Heart left ventricle (tissue), 16 donors: ENCODE data around the gene IL4R. TPM values are rescaled to one million over a fixed set of nuclear protein-coding genes. Genes with fewer than 3 reads are reported as not detected.
A peak's percentile ranks its signal among the peaks of the same experiment; 100 is the strongest.

Experiments
- ATAC-seq, 4 donors: fragments of 200-7000 bp; cut with Tn5 transposase; one replicate each; pipeline ENCODE4 v1.9.1; 2020 to 2022; ENCODE audit warnings: moderate library complexity in 4 of 4, mild to moderate bottlenecking in 3 of 4, moderate number of reproducible peaks in 1 of 4
- DNase-seq, 5 donors: peaks; one replicate each; pipeline ENCODE4 v3.0.0-alpha.2; 2020
- H3K27ac ChIP-seq, 12 donors: fragments of 200-600 bp; sonication (generic) in 4 of 12; one replicate each; pipeline versions ENCODE4 v1.5.0 to v1.8.0; 2016 to 2022; ENCODE audit warnings: mild to moderate bottlenecking in 2 of 12
- H3K27me3 ChIP-seq, 9 donors: fragments of 200-600 bp; sonication (generic) in 2 of 9; one replicate each; pipeline versions ENCODE4 v1.5.1 to v1.8.0; 2016 to 2022; ENCODE audit warnings: mild to moderate bottlenecking in 3 of 9
- H3K36me3 ChIP-seq, 9 donors: fragments of 200-600 bp; sonication (generic) in 2 of 9; one replicate each; pipeline versions ENCODE4 v1.5.0 to v1.8.0; 2018 to 2022; ENCODE audit warnings: mild to moderate bottlenecking in 2 of 9
- H3K4me1 ChIP-seq, 12 donors: fragments of 200-600 bp; sonication (generic) in 4 of 12; one replicate each; pipeline versions ENCODE4 v1.5.0 to v1.8.0; 2016 to 2022; ENCODE audit warnings: mild to moderate bottlenecking in 3 of 12
- H3K4me3 ChIP-seq, 12 donors: fragments of 200-600 bp; sonication (generic) in 4 of 12; one replicate each; pipeline versions ENCODE4 v1.5.0 to v1.8.0; 2017 to 2022; ENCODE audit warnings: mild to moderate bottlenecking in 9 of 12, moderate library complexity in 4 of 12
- H3K9me3 ChIP-seq, 12 donors: fragments of 200-600 bp; sonication (generic) in 4 of 12; one replicate each; pipeline versions ENCODE4 v1.5.0 to v1.8.0; 2016 to 2022; ENCODE audit warnings: mild to moderate bottlenecking in 1 of 12
- CTCF ChIP-seq, 12 donors: fragments of 200-600 bp; sonication (generic) in 4 of 12; IDR thresholded peaks; one replicate each; pipeline versions ENCODE4 v1.5.0 to v1.8.0; 2018 to 2022; ENCODE audit warnings: antibody characterized with exemption in 12 of 12, mild to moderate bottlenecking in 5 of 12
- POLR2A ChIP-seq, 2 donors: fragments of 450-650 bp; IDR thresholded peaks; one replicate each; pipeline ENCODE4 v1.6.1; 2017; ENCODE audit warnings: antibody characterized with exemption in 2 of 2, mild to moderate bottlenecking in 2 of 2, moderate library complexity in 2 of 2
- WGBS, 4 donors: extraction: QIAGEN DNeasy Blood & Tissue Kit in 2 of 4; methylation state at CpG; one replicate each; pipeline versions ENCODE4 v1.1.5 to v1.1.7; 2013 to 2018; 5-methylcytosine and 5-hydroxymethylcytosine counted together
- intact Hi-C, 10 donors: fragments of 100-400 bp; cut with DNase I; formaldehyde crosslinking; loops; one replicate each; pipeline versions ENCODE4 v1.11.1 to v1.14.2; 2022
- polyA plus RNA-seq, 2 donors: library from polyadenylated mRNA; stranded (reverse); fragments of 200-250 nt; gene quantifications; one replicate each; pipeline ENCODE4 v1.2.3, GENCODE V29; 2013
- total RNA-seq, 9 donors: library from RNA; depleted of rRNA in 2 of 9; stranded (reverse); fragments of >200 nt in 2 of 9; fragmentation: NEBNext Ultra II Directional in 3 of 9; extraction: Animal tissue kit (Norgen Biotek cat#: 25700) in 3 of 9; gene quantifications; one replicate each; pipeline versions ENCODE4 v1.1.0 to v1.2.4, GENCODE V29; 2016 to 2023
- donor health status: ischemic (EF 13 %, LVEDD 7.1; RV severe dilation, severe dysfunction).
- donor health status: healthy with polysubstance abuse.
- donor health status: DM: no; HTN: yes; CAD: no.
- donor health status: DM: no; HTN: no; CAD: no.
- donor health status: ischemic (EF 25% LVEDD 6.9; RV normal size, moderate dysfunction).
- donor health status: ischemic (EF 25% LVEDD 5.7; RV mildly dilated, moderate dysfunction).
- donor health status: healthy.
- donor health status: DM: yes; HTN: yes; CAD: no.
- donor health status: ischemic (EF 35%, LVEDD 5.7; RV mildly dilated, moderate dysfunction).
- donor health status: nonischemic (EF 11% LVEDD 7.7; RV severe dilation, severe dysfunction).
- donor health status: DM: yes; HTN: yes; CAD: no.
- donor health status: PGD.
- donor health status: ischemic (EF 29% LVEDD 5.4; RV normal size, mild dysfunction).
- donor health status: nonischemic (EF 23%, LVEDD 6.1; RV moderate dilation, normal function).

IL4R gene
- total and polyA plus RNA-seq, 11 donors, result 5.8 to 47.4 (median 8.2) TPM

GRCh38 chr16:27363246-27363632 lies 49.5 kb downstream of the IL4R start:
- H3K4me3 ChIP-seq, result no peak overlapping the region
- H3K9me3 ChIP-seq, result peaks cover 0 to 3% (median 0%) of the 10 kb centered on the region in 12 donors
- ATAC-seq (no peak), DNase-seq (no peak)
- no peak for TF ChIP-seq POLR2A (IDR thresholded peaks at IDR 0.05)
- TF ChIP-seq CTCF (IDR thresholded peaks at IDR 0.05), result no peak
- intact Hi-C loops, result loop anchor here in 4 of 10 donors (5.0 to 10.0 kb wide), 4 partner anchors 121 to 1528 kb away; no protein-coding TSS in a partner anchor
- H3K27me3 ChIP-seq, result no peaks in the 10 kb centered on the region
- peaks cover 0 to 59% (median 43%) of the 10 kb centered on the region in 9 donors for H3K36me3 ChIP-seq
- H3K4me1 ChIP-seq, result peaks cover 0 to 18% (median 12%) of the 10 kb centered on the region in 12 donors
- 90 to 100% (median 96%) methylated on average over 3 to 5 of the region's 5 CpGs for WGBS, 4 donors
- peak overlapping the region in 1 of 12 donors; percentile 43 for H3K27ac ChIP-seq

- H3K9me3 ChIP-seq, result peaks cover 0 to 3% (median 0%) of the 10 kb centered on the region in 12 donors
- peaks cover 0 to 23% (median 12%) of the 10 kb centered on the region in 12 donors for H3K4me1 ChIP-seq
- ATAC-seq (no peak), DNase-seq (no peak)
- TF ChIP-seq CTCF (IDR thresholded peaks at IDR 0.05) (no peak), POLR2A (IDR thresholded peaks at IDR 0.05) (no peak)
- H3K27me3 ChIP-seq, result no peaks in the 10 kb centered on the region
- intact Hi-C loops, result loop anchor here in 4 of 10 donors (5.0 to 10.0 kb wide), 4 partner anchors 121 to 1529 kb away; no protein-coding TSS in a partner anchor
- no peak overlapping the region for H3K4me3 ChIP-seq
- WGBS, 4 donors, result 82 to 100% (median 85%) methylated on average over 1 to 9 of the region's 9 CpGs
- H3K27ac ChIP-seq, result no peak overlapping the region
- H3K36me3 ChIP-seq, result peaks cover 0 to 54% (median 41%) of the 10 kb centered on the region in 9 donors
These were observed 50.0 kb downstream of the IL4R start for GRCh38 chr16:27363797-27364196.

GRCh38 chr16:27364493-27365141 lies 50.8 kb downstream of the IL4R start:
- Histone ChIP-seq H3K4me1 (peaks cover 0 to 23% (median 12%) of the 10 kb centered on the region in 12 donors), H3K4me3 (no peak overlapping the region), H3K27ac (peak overlapping the region in 1 of 12 donors; percentile 45), H3K9me3 (no peaks in the 10 kb centered on the region), H3K36me3 (peaks cover 0 to 46% (median 33%) of the 10 kb centered on the region in 9 donors), H3K27me3 (no peaks in the 10 kb centered on the region)
- no peak for TF ChIP-seq POLR2A (IDR thresholded peaks at IDR 0.05)
- intact Hi-C loops, result loop anchor here in 7 of 10 donors (5.0 to 10.0 kb wide), 12 partner anchors 47 to 1530 kb away; no protein-coding TSS in a partner anchor
- ATAC-seq (no peak), DNase-seq (no peak)
- 73 to 82% (median 76%) methylated on average over 6 of the region's 6 CpGs for WGBS, 4 donors

DNA sequence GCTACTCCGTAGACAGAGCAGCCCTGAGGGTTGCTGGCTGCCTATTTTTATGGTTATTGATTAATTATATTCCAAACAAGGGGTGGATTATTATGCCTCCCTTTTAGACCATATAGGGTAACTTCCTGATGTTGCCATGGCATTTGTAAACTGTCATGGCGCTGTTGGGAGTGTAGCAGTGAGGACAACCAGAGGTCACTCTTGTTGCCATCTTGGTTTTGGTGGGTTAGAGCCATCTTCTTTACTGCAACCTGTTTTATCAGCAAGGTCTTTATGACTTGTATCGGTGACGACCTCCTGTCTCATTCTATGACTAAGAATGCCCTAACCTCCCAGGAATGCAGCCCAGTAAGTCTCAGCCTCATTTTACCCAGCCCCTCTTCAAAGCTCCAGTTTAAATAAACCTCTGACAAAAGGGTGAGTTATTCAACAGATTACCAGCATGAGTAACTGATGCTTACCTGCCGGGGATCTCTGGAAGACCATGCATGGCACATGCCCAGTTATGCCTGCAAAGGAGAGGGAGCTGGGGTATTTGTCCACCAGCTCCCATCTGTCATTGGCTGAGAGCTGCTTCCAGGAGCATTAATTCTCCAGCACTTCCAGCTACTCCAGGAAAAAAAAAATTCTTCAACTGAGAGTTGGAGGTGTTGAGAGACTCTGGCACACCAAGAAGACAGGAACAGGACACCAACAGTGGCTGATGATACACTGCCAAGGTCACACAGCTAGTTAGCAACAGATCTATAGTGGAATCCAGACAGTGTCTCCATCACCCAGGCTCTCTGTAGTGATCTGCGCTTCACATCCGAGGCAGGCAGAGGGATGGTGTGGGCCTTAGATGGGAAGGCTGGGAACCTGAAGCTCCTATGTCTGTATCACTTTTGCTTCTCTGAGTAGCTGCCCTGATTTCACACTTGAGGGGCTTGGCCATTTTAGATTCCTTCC lies 51.6 kb downstream of the IL4R start:
- WGBS, 4 donors, result 68 to 85% (median 80%) methylated on average over 7 of the region's 7 CpGs
- Histone ChIP-seq H3K4me3 (no peak overlapping the region), H3K4me1 (peaks cover 0 to 23% (median 12%) of the 10 kb centered on the region in 12 donors), H3K27me3 (no peaks in the 10 kb centered on the region), H3K9me3 (peaks cover 0 to 4% (median 0%) of the 10 kb centered on the region in 12 donors), H3K36me3 (peaks cover 0 to 39% (median 30%) of the 10 kb centered on the region in 9 donors), H3K27ac (peak overlapping the region in 2 of 12 donors; percentile 45 to 91)
- DNase-seq (no peak), ATAC-seq (no peak)
- no peak for TF ChIP-seq POLR2A (IDR thresholded peaks at IDR 0.05)
- TF ChIP-seq CTCF (IDR thresholded peaks at IDR 0.05), result no peak
- intact Hi-C loops, result loop anchor here in 7 of 10 donors (2.0 to 10.0 kb wide), 13 partner anchors 48 to 1531 kb away; no protein-coding TSS in a partner anchor
